HG03558 (cell line): ENCODE results near the gene MAPK14.

Experiments
- ATAC-seq: cut with Tn5 transposase; IDR thresholded peaks from one replicate; pipeline ENCODE4 v1.9.1; 2021; ENCODE audit warnings: moderate number of reproducible peaks; ENCODE audit not compliant: unreplicated experiment; ENCODE audit errors: extremely low read depth

Gene MAPK14

DNA sequence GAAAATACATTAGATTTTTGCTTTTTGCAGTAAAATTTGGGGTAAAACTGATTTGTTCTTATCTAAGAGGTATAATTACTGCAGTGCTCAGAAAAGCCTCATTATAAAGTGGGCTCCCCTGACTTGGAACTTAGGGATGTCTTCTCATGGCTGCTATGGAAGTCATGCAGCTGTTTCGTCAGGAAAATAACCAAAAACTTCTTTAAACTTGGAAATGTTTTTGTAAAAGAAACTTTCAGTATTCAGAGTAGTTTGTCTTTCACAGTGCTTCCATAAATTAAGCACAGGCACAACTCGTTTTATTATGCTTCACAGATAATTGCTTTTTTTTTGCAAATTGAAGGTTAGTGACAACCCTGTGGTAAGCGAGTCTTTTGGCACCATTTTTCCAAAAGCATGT, 6.8 kb downstream of the MAPK14 start:
- no peak for ATAC-seq

GRCh38 chr6:36035225-36035624, 7.6 kb downstream of the MAPK14 start:
- ATAC-seq: no peak

DNA sequence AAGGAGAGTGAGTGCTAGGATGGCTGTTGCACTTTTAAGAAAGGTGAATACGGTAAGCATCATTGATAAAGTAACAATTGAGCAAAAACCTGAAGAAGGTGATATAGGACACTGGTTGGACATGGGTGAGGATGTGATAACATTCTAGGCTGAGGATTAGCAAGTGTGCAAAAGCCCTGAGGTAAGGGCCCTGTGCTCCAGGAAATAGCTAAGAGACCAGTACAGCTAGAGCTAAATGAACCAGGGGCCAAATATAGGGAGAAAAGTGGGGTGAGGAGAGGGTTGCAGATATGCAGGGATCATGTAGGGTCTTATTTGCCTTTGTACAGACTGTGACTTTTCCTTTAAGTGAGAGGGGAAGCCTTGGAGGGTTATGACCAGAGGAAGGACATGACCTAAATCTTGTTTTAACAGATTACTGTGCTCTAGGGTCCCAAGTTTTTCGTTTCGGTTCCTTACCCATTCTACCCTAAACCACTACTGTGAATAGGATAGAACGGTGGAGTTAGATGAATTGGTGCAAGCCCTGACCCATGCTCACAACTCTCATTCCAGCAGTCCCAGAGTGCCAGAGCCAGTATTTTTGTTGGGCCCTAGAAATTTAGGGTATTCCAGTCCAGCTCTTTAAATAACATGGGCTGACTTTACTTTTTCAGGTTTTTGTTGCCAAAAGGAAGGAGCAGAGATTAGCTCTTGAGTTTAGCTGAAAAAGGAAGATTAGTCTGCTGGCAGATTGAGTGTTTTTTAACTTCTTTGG, 10.7 kb downstream of the MAPK14 start:
- ATAC-seq: no peak

GRCh38 chr6:36039112-36039511, 11.5 kb downstream of the MAPK14 start:
- ATAC-seq: no peak

GRCh38 chr6:36040958-36041357, 13.3 kb downstream of the MAPK14 start:
- ATAC-seq: no peak

DNA sequence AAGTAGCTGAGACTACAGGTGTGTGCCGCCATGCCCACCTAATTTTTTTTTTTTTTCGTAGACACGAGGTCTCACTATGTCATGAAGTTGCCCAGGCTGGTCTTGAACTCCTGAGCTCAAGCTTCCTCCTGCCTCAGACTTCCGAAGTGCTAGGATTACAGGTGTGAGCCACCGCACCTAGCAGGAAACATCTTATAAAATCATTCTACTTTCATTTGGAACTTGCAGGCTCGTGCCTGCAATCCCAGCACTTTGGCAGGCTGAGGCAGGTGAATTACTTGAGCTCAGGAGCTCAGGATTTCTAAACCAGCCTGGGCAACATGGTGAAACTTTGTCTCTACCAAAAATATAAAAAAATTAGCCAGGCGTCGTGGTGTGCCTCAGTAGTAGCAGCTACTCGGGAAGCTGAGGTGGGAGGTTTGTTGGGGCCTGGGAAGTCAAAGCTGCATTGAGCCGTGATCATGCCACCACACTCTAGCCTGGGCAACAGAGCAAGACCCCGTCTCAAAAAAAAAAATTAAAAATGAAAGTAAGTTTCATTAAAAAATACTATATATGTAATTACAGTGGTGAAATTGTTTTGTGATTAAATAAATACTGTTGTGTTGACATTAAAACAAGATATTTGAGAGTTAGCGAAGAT, 15.1 kb downstream of the MAPK14 start:
- no peak for ATAC-seq

DNA sequence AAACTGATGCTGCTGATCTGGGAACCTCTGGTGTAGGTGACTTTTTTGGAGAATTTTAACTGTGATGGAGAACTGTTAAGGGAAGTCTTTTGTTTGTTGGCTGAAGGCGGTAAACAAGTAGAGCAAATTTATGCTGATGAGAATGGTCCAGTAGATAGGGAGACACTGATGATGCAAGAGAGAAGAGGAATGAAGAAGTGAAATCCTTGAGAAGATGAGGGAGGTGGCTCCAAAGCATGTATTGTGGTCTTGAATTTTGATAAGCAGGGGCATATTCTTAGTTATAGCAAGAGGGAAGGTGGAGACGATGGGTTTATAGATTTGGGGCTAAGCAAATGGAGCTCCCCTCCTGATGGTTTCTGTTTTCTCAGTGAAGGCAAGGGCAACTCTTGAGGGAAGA, 22.0 kb downstream of the MAPK14 start:
- ATAC-seq: no peak

GRCh38 chr6:36050305-36050704, 22.7 kb downstream of the MAPK14 start:
- no peak for ATAC-seq

DNA sequence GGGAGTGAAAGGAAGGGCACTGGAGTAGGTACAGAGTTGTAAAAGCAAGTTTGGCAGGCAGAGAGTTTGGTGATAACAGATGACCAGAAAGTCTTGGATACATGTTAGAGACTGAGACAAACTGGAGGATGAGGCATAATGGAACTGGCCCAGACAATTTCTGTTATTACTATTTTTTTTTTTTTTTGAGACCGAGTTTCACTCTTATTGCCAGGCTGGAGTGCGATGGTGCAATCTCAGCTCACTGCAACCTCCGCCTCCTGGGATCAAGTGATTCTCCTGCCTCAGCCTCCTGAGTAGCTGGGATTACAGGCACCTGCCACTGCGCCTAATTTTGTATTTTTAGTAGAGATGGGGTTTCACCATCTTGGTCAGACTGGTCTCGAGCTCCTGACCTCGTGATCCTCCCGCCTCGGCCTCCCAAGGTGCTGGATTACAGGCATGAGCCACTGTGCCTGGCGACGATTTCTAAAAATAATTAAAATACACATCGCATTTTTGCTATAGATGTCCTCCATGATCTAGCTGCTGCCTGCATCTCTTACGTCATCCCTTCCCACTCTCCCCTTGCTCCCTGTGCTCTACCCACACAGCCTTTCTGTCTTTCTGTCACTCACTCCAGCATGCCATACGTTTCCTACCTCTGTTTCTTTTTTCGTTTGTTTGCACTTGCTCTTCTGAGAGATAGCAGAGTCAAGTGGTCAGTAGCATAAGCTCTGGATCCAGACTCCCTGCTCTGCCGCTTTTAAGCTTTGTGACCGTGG, 23.5 kb downstream of the MAPK14 start:
- no peak for ATAC-seq

- no peak for ATAC-seq
Measured at GRCh38 chr6:36052097-36052496, 24.5 kb downstream of the MAPK14 start.

DNA sequence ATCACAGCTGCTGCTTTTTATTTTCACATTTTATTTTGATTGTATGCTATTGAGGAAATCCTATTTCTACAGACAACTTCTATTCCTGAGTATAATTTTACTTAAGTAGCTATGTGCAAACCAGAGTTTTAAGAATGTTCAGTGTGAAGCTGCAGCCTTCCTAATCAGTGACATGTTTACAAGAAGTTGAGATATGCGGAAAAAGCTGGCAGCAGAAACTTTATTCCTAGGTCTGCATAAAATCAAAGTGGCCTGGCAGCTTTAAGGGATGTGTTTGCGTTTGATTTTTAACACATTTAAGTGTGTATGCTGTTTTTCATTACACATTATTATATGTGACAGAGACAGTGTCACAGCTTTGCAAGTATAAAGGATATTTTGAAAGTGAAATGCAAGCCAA, 26.3 kb downstream of the MAPK14 start:
- no peak for ATAC-seq

DNA sequence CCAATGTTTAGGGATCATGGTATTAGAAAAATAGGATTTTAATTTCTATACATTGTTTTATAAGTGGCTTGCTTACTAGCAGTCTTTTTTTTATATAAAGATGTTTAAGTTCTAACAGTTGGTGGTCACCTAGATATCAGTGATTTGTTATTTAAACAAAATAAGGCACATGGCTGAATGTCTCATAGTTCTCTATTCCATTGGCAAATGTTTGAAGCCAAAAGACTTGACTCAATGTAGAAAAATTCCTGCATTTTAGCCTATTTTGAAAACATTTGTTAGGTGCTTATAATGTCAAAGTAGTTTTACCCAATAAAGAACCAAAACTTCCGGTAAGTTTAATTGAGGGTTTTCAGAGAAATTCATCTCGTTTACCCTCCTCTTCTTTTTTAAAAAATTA, 26.8 kb downstream of the MAPK14 start:
- ATAC-seq: no peak

GRCh38 chr6:36054956-36055355, 27.3 kb downstream of the MAPK14 start:
- ATAC-seq: no peak

- ATAC-seq: no peak
Measured at GRCh38 chr6:36056178-36056577, 28.6 kb downstream of the MAPK14 start.

DNA sequence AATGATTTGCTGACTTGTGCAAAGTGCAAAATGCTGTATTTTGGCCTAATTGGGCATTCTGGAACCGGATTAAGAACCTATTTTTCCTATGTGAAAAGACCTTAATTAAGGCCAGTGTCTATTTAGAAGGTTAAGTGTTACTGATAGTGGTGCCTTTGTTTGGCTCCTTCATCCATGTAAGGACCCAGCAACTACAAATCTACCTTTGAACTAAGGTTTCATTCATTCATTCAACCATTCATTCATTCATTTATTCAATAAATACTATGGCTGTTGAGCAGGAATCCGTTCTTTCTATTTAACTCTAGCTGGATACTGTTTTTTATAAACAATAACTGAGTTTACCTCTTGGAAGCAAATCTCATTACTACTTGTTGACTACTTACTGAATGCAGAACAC, 33.6 kb downstream of the MAPK14 start:
- no peak for ATAC-seq

GRCh38 chr6:36062247-36062646, 34.6 kb downstream of the MAPK14 start:
- no peak for ATAC-seq

GRCh38 chr6:36063318-36064060, 35.9 kb downstream of the MAPK14 start:
- no peak for ATAC-seq

- ATAC-seq: no peak
Measured at GRCh38 chr6:36064770-36065396, 37.3 kb downstream of the MAPK14 start.

DNA sequence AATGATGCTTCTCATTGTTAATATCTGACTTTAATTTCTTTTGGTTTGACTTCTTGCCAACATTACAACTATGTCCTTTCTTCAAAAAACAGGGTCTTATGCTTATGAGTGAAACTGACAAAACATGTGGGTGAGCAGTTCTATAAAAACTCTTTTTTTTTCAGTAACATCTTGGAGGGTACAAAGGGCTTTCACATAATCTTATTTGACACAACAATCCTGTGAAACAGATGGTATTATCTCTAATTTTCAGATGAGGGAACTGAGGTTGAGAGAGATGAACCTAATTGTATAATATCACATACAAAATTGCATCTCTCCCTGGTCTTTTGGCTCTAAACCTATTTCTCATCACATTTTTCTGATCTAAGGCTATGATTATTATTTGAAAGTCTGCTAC, 38.3 kb downstream of the MAPK14 start:
- ATAC-seq: no peak

GRCh38 chr6:36066817-36067216, 39.2 kb downstream of the MAPK14 start:
- no peak for ATAC-seq
